Keratinocyte (primary cell): ENCODE results near the gene NRG2. TPM values are rescaled to one million over a fixed set of nuclear protein-coding genes. Genes with fewer than 3 reads are reported as not detected.

Experiments
- DNase-seq: peaks from one replicate; pipeline ENCODE4 v3.0.0-alpha.2; 2011; ENCODE audit warnings: low read depth, missing footprints, low spot score
- FAIRE-seq: peaks from 2 replicates; lab custom pipeline; 2011; peaks lifted over from hg19 to GRCh38; lab: Jason Lieb, UNC
- H2AFZ ChIP-seq: 2 replicates; pipeline ENCODE4 v1.6.0; 2012; ENCODE audit warnings: low read length, control low read depth, inconsistent platforms; ENCODE audit not compliant: control insufficient read depth
- H3K27ac ChIP-seq: 2 replicates; pipeline ENCODE4 v1.5.1; 2011; ENCODE audit warnings: low read length; ENCODE audit not compliant: control insufficient read depth, insufficient read depth
- H3K27me3 ChIP-seq: 3 replicates; pipeline ENCODE4 v1.6.0; 2011; ENCODE audit warnings: low read length; ENCODE audit not compliant: control insufficient read depth, insufficient read depth; ENCODE audit errors: extremely low read depth
- H3K36me3 ChIP-seq, 2 experiments: 2 replicates in 1 of 2; 3 replicates in 1 of 2; pipeline ENCODE4 v1.5.1; 2011; ENCODE audit warnings: low read length in 2 of 2, mild to moderate bottlenecking in 1 of 2; ENCODE audit not compliant: control insufficient read depth in 2 of 2, insufficient read depth in 2 of 2; ENCODE audit errors: extremely low read depth in 1 of 2
- H3K4me1 ChIP-seq: 3 replicates; pipeline ENCODE4 v1.5.1; 2011; ENCODE audit warnings: low read length; ENCODE audit not compliant: control insufficient read depth, insufficient read depth; ENCODE audit errors: extremely low read depth
- H3K4me2 ChIP-seq: 3 replicates; pipeline ENCODE4 v1.6.0; 2011; ENCODE audit warnings: low read depth, low read length; ENCODE audit not compliant: control insufficient read depth, insufficient read depth; ENCODE audit errors: extremely low read depth
- H3K4me3 ChIP-seq, 3 experiments: fragments of 200-600 bp in 1 of 3; sonication (generic) in 1 of 3; 2 replicates in 2 of 3; 3 replicates in 1 of 3; pipeline ENCODE4 v1.5.1; 2011 to 2016; ENCODE audit warnings: low read length in 3 of 3, mild to moderate bottlenecking in 3 of 3, control low read depth in 2 of 3, inconsistent platforms in 1 of 3, low read depth in 1 of 3, mixed read lengths in 1 of 3, mixed run types in 1 of 3, moderate library complexity in 1 of 3; ENCODE audit not compliant: control insufficient read depth in 2 of 3, insufficient read depth in 2 of 3; ENCODE audit errors: extremely low read depth in 1 of 3
- H3K79me2 ChIP-seq: 2 replicates; pipeline ENCODE4 v1.6.0; 2012; ENCODE audit warnings: low read length; ENCODE audit not compliant: control insufficient read depth, insufficient read depth
- H3K9ac ChIP-seq: 3 replicates; pipeline ENCODE4 v1.6.0; 2011; ENCODE audit warnings: low read length; ENCODE audit not compliant: control insufficient read depth, insufficient read depth; ENCODE audit errors: extremely low read depth
- H3K9me1 ChIP-seq: 3 replicates; pipeline ENCODE4 v1.6.0; 2011; ENCODE audit warnings: low read length; ENCODE audit not compliant: control insufficient read depth, insufficient read depth; ENCODE audit errors: extremely low read depth
- H3K9me3 ChIP-seq: 2 replicates; pipeline ENCODE4 v1.5.1; 2012; ENCODE audit warnings: low read depth, low read length; ENCODE audit not compliant: control insufficient read depth
- H4K20me1 ChIP-seq: 3 replicates; pipeline ENCODE4 v1.6.0; 2011; ENCODE audit warnings: low read length; ENCODE audit not compliant: control insufficient read depth, insufficient read depth; ENCODE audit errors: extremely low read depth
- EZH2 ChIP-seq: IDR thresholded peaks from one replicate; pipeline ENCODE4 v1.6.1; 2012; ENCODE audit warnings: inconsistent platforms, mild to moderate bottlenecking, low read length, moderate library complexity
- dilution Hi-C: fragments of 300-500 bp; cut with MboI; formaldehyde crosslinking; loops from one replicate; pipeline ENCODE4 v1.7.0; 2020; ENCODE audit warnings: low sequenced_read_pairs; ENCODE audit not compliant: extremely low pct_ligation_motif_present
- polyA plus RNA-seq, 5 experiments: library from polyadenylated mRNA; depleted of rRNA in 3 of 5; stranded (reverse) in 3 of 5; stranded (forward) in 1 of 5; unstranded in 1 of 5; fragments of >200 nt; gene quantifications; 1 replicate in 1 of 5; 2 replicates in 3 of 5; 3 replicates in 1 of 5; pipeline versions ENCODE4 v1.2.1 to v1.2.3, GENCODE V29; 2011 to 2012; ENCODE audit warnings: missing spikeins in 2 of 5, low read depth in 1 of 5, low replicate concordance in 1 of 5
- TF ChIP-seq, protein P1 (sequence below), 3 experiments: IDR thresholded peaks in 1 of 3; conservative IDR thresholded peaks in 1 of 3; optimal IDR thresholded peaks in 1 of 3; 2 replicates in 2 of 3; 3 replicates in 1 of 3; pipeline versions ENCODE3 to v1.5.1; 2011; ENCODE audit warnings: low read length in 3 of 3, mild to moderate bottlenecking in 3 of 3, moderate library complexity in 2 of 3, control low read depth in 1 of 3, inconsistent platforms in 1 of 3; ENCODE audit not compliant: insufficient read depth in 2 of 3; ENCODE audit errors: extremely low read depth in 1 of 3

NRG2 gene
- polyA plus RNA-seq, 1 donor (not counting 4 experiments of a cell fraction or from before 2014, with no cell fraction given): 0.13 TPM

GRCh38 chr5:139958432-139959148 lies 84.5 kb downstream of the NRG2 start:
- Histone ChIP-seq H3K9me1 (no peaks in the 10 kb centered on the region), H3K36me3 (no peaks in the 10 kb centered on the region), H3K27ac (no peak overlapping the region), H3K9me3 (no peaks in the 10 kb centered on the region), H3K4me1 (no peaks in the 10 kb centered on the region), H3K79me2 (no peaks in the 10 kb centered on the region), H3K4me2 (no peak overlapping the region), H2AFZ (no peak overlapping the region), H3K4me3 (no peak overlapping the region), H3K9ac (no peak overlapping the region), H4K20me1 (no peaks in the 10 kb centered on the region), H3K27me3 (peaks cover 4% of the 10 kb centered on the region)
- dilution Hi-C loops: loop anchor here (25.0 kb wide), 1 partner anchor 121 kb away; no protein-coding TSS in a partner anchor
- DNase-seq (no peak), FAIRE-seq (no peak)
- TF ChIP-seq, protein P1, sequence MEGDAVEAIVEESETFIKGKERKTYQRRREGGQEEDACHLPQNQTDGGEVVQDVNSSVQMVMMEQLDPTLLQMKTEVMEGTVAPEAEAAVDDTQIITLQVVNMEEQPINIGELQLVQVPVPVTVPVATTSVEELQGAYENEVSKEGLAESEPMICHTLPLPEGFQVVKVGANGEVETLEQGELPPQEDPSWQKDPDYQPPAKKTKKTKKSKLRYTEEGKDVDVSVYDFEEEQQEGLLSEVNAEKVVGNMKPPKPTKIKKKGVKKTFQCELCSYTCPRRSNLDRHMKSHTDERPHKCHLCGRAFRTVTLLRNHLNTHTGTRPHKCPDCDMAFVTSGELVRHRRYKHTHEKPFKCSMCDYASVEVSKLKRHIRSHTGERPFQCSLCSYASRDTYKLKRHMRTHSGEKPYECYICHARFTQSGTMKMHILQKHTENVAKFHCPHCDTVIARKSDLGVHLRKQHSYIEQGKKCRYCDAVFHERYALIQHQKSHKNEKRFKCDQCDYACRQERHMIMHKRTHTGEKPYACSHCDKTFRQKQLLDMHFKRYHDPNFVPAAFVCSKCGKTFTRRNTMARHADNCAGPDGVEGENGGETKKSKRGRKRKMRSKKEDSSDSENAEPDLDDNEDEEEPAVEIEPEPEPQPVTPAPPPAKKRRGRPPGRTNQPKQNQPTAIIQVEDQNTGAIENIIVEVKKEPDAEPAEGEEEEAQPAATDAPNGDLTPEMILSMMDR (optimal IDR thresholded peaks at IDR 0.05 in 1 of 3, IDR thresholded peaks at IDR 0.05 in 1 of 3, conservative IDR thresholded peaks at IDR 0.05 in 1 of 3; ENCODE audit: extremely low read depth in 1 of 3, insufficient read depth in 2 of 3, low read length in 3 of 3): no peak
- TF ChIP-seq EZH2: no peak

GRCh38 chr5:139956342-139956741 lies 86.8 kb downstream of the NRG2 start:
- TF ChIP-seq EZH2: no peak
- TF ChIP-seq, protein P1 (optimal IDR thresholded peaks at IDR 0.05 in 1 of 3, IDR thresholded peaks at IDR 0.05 in 1 of 3, conservative IDR thresholded peaks at IDR 0.05 in 1 of 3; ENCODE audit: extremely low read depth in 1 of 3, insufficient read depth in 2 of 3, low read length in 3 of 3): no peak
- no peak overlapping the region for H2AFZ ChIP-seq
- no peaks in the 10 kb centered on the region for H3K36me3 ChIP-seq
- no peaks in the 10 kb centered on the region for H3K9me3 ChIP-seq
- H3K27me3 ChIP-seq: peaks cover 4% of the 10 kb centered on the region
- FAIRE-seq (no peak), DNase-seq (no peak)
- no peak overlapping the region for H3K4me2 ChIP-seq
- H3K27ac ChIP-seq: no peak overlapping the region
- no peaks in the 10 kb centered on the region for H4K20me1 ChIP-seq
- no peak overlapping the region for H3K4me3 ChIP-seq
- no peaks in the 10 kb centered on the region for H3K9me1 ChIP-seq
- dilution Hi-C loops: loop anchor here (25.0 kb wide), 1 partner anchor 119 kb away; no protein-coding TSS in a partner anchor
- no peaks in the 10 kb centered on the region for H3K4me1 ChIP-seq
- H3K79me2 ChIP-seq: no peaks in the 10 kb centered on the region
- no peak overlapping the region for H3K9ac ChIP-seq
